ENCODE results near the gene SIGLEC12.
"Not testable (repeated sequence)": the region's sequence is repeated elsewhere in the genome, so short reads cannot be mapped to it uniquely, and the experiment has no call there.

SIGLEC12 gene

GRCh38 chr19:51457351-51458013, 44.1 kb downstream of the SIGLEC12 start:
- no peak for DNase-seq (ENCODE audit: low spot score)

- no peak for DNase-seq (ENCODE audit: low spot score)
Measured at GRCh38 chr19:51456541-51457290, 44.9 kb downstream of the SIGLEC12 start.

GRCh38 chr19:51450730-51451307, 50.8 kb downstream of the SIGLEC12 start:
- DNase-seq (ENCODE audit: low spot score): no peak

GRCh38 chr19:51448411-51449016, 53.1 kb downstream of the SIGLEC12 start:
- no peak for DNase-seq (ENCODE audit: low spot score)

GRCh38 chr19:51448011-51448410, 53.6 kb downstream of the SIGLEC12 start:
- DNase-seq (ENCODE audit: low spot score): no peak

- DNase-seq (ENCODE audit: low spot score): not testable (repeated sequence)
Measured at GRCh38 chr19:51447510-51447909, 54.1 kb downstream of the SIGLEC12 start.

GRCh38 chr19:51441410-51442390, 59.9 kb downstream of the SIGLEC12 start:
- peak; percentile 86 for DNase-seq (ENCODE audit: low spot score)
